Stimulated activated CD4-positive, alpha-beta T cell treated with anti-CD3 and anti-CD28 coated beads, Interleukin-1b, Interleukin-23, amount 100 ng/mL, for 48 hours (primary cell): ENCODE data around the gene SLC13A4.
"Not testable (repeated sequence)": the region's sequence is repeated elsewhere in the genome, so short reads cannot be mapped to it uniquely, and the experiment has no call there.

Source experiments
- DNase-seq: peaks from one replicate; pipeline ENCODE4 v3.0.0-alpha.2; 2020

The SLC13A4 gene

GRCh38 chr7:135685306-135686084 is 42.5 kb downstream of the SLC13A4 start:
- DNase-seq = no peak

GRCh38 chr7:135684699-135685098 is 43.3 kb downstream of the SLC13A4 start:
- no peak for DNase-seq

- DNase-seq = no peak
Measured at GRCh38 chr7:135684136-135684535, 43.9 kb downstream of the SLC13A4 start.

GRCh38 chr7:135683609-135684008 is 44.4 kb downstream of the SLC13A4 start:
- no peak for DNase-seq

- no peak for DNase-seq
Measured at GRCh38 chr7:135682191-135682590, 45.8 kb downstream of the SLC13A4 start.

GRCh38 chr7:135681762-135682161 is 46.2 kb downstream of the SLC13A4 start:
- no peak for DNase-seq

- no peak for DNase-seq
Measured at GRCh38 chr7:135678612-135679575, 49.1 kb downstream of the SLC13A4 start.

GRCh38 chr7:135673360-135673706 is 54.7 kb downstream of the SLC13A4 start:
- no peak for DNase-seq

- no peak for DNase-seq
Measured at GRCh38 chr7:135672560-135673359, 55.2 kb downstream of the SLC13A4 start.

- no peak for DNase-seq
Measured at GRCh38 chr7:135670179-135670578, 57.8 kb downstream of the SLC13A4 start.

GRCh38 chr7:135669774-135670173 is 58.2 kb downstream of the SLC13A4 start:
- DNase-seq = no peak

GRCh38 chr7:135668852-135669395 is 59.1 kb downstream of the SLC13A4 start:
- not testable (repeated sequence) for DNase-seq

- DNase-seq = not testable (repeated sequence)
Measured at GRCh38 chr7:135667626-135668025, 60.4 kb downstream of the SLC13A4 start.

GRCh38 chr7:135666846-135667245 is 61.1 kb downstream of the SLC13A4 start:
- no peak for DNase-seq

GRCh38 chr7:135666156-135666555 is 61.8 kb downstream of the SLC13A4 start:
- DNase-seq = no peak

GRCh38 chr7:135665042-135665441 is 62.9 kb downstream of the SLC13A4 start:
- DNase-seq = no peak

- DNase-seq = peak; percentile 6
Measured at GRCh38 chr7:135664046-135664589, 63.9 kb downstream of the SLC13A4 start.

GRCh38 chr7:135662373-135663114 is 65.4 kb downstream of the SLC13A4 start, which contains the start of gene STMP1:
TSS of gene STMP1 (plus strand) at chr7:135662514.
- DNase-seq = peak; percentile 96

- DNase-seq = no peak
Measured at GRCh38 chr7:135662123-135662372, 65.9 kb downstream of the SLC13A4 start.

GRCh38 chr7:135661311-135662122 is 66.5 kb downstream of the SLC13A4 start:
- peak; percentile 9 for DNase-seq
